ENCODE results near the gene GET4.

GET4 gene

DNA sequence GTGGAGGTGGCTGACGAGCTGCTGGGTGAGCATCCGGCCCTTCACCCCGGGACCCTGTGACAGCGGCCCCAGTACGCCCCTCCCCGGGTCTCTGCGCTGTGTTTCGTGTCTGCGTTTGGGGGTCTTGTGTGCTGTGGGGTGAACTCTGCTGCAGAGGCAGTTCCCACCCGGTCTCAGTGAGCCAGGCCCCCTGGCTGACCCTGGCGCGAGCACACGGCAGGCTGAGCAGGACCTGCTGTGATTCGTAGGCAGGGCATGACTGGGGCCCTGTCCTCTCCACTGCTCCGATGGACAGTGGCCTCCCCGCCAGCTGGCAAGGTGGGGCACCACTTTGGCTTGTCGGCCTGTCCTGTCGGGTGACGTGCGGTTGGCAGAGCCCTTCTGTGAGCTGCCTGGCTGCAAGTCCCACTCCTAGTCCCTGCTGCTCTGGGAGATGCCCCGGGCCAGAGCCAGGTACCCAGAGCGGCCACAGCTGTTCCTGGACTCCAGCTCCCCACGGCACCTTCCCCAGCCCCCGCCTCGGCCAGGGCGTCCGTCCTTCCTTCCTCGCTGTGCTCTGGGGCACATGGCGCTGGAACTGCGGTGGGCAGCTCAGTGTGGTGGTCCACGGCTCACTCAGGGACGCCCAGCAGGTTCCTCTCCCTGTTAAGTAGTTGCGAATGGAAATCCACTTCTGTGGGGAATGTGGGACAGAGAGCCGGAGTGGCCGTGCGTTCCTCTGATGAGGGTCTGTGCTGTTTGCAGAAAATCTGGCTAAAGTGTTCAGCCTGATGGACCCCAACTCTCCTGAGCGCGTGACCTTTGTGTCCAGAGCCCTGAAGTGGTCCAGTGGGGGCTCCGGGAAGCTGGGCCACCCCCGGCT lies 10.5 kb downstream of the GET4 start:
- no peak for DNase-seq (ENCODE audit: low spot score)

- DNase-seq (ENCODE audit: low spot score), result no peak
Observed at GRCh38 chr7:887488-887820, 11.1 kb downstream of the GET4 start.

DNA sequence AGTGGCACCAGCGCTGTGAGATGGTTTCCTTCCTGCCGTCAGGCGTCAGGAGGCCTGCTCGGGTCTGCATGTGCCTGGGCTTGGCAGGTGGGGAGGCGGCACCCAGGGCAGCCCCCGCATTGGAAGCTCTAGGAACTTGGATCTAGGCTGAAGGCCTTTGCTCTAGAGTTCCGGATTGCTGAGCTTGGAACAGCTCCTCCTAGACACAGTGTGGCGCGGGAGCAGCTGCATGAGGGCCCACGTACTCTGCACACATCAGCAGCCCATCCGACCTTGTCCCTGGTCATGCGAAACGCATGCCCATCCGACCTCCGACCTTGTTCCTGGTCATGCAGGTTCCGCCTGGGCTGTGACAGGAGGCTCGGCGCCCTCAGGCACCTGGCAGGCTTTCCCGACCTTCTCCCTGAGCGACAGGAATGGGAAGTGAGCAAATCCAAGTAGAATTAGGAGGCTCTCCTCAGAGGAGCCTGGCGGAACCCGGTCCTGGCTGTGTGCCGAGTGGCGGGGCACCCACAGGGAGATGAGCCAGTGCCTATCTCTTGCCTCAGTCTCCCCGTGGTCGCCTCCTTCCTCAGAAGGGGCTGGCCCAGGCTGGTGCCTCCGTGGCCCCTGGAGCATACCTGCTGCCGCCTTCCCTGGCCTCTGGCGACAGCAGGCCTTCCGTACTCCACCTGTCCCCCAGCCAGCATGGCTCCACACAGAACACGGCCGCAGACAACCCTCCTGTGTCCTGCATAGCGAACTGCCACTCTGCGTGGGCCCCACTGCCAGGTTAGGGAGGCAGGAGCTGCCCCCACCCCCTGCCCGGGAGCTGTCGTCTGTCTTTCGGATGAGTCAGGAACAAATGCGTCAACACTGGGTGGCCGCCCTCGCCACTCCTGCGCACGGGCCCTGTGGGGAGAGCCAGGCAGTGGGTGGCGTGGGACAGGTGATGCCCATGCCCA lies 12.0 kb downstream of the GET4 start:
- DNase-seq (ENCODE audit: low spot score), result no peak

DNA sequence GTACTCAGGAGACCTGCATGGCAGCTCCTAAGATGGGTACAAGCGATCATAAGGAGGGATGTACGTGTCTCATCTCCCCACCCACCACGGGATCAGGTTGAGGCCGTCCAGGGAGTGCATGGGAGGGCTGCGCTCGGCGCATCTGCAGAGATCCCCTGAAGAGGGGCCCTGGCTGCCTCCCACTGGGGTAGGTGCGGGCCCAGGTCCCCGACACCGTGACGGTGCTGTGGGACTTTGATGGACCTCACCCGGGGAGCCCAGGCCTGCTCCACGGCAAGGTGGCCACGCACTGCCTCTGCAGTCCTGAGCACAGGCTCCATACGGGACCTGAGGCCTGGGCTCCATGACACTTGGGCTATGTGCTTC lies 12.7 kb downstream of the GET4 start:
- DNase-seq (ENCODE audit: low spot score), result no peak

- DNase-seq (ENCODE audit: low spot score), result no peak
Observed at GRCh38 chr7:889391-889790, 13.0 kb downstream of the GET4 start.

DNA sequence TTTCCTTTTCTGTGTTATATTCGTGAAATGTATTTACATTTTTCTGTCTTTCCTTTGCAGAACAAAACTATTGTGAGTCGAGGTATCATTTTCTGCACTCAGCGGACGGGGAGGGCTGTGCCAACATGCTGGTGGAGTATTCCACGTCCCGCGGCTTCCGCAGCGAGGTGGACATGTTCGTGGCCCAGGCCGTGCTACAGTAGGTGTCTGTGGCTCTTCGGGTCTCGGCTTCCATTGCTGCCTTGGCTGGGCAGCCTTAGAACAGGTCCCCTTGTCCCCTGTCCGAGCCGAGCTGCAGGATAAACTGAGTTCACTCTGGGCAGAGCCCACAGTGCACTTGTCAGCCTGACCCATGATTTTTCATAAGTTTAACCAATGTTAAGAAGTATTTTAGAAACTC lies 14.5 kb downstream of the GET4 start:
- DNase-seq (ENCODE audit: low spot score), result no peak

DNA sequence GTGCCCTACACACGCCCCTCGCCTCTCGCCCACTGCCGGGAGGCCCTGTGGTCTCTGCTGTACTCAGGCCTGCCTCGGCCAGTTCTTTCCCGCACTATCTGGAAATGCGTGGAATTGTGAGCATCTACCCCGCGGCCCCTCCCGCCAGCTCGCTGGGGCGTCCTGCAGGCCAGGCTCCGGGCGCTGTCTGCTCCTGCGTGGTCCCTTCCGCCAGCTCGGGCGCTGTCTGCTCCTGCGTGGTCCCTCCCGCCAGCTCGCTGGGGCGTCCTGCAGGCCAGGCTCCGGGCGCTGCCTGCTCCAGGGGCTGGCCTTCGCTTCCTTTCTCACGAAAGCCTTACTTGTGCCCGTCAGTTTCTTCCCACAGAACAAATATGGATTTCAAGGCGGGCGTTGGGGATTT lies 14.9 kb downstream of the GET4 start:
- no peak for DNase-seq (ENCODE audit: low spot score)

DNA sequence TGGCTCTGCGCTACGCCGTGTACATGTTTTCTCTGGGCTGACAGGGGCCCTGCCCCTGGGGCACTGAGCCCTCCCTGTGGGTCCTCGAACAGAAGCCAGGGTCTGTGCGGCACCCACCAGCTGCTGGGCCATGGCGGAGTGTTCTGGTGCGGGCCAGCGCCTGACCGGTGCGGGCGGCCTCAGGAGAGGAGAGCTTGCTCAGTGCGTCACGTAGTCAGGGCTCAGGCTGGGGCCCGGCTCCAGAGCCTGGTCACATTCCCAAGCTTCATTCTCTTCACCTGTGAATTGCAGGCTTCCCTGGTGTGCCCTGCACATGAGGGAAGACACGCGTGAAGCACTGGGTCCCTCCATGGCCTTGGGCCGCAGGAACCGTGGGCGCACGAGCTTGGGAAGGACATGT lies 15.5 kb downstream of the GET4 start:
- DNase-seq (ENCODE audit: low spot score), result no peak

DNA sequence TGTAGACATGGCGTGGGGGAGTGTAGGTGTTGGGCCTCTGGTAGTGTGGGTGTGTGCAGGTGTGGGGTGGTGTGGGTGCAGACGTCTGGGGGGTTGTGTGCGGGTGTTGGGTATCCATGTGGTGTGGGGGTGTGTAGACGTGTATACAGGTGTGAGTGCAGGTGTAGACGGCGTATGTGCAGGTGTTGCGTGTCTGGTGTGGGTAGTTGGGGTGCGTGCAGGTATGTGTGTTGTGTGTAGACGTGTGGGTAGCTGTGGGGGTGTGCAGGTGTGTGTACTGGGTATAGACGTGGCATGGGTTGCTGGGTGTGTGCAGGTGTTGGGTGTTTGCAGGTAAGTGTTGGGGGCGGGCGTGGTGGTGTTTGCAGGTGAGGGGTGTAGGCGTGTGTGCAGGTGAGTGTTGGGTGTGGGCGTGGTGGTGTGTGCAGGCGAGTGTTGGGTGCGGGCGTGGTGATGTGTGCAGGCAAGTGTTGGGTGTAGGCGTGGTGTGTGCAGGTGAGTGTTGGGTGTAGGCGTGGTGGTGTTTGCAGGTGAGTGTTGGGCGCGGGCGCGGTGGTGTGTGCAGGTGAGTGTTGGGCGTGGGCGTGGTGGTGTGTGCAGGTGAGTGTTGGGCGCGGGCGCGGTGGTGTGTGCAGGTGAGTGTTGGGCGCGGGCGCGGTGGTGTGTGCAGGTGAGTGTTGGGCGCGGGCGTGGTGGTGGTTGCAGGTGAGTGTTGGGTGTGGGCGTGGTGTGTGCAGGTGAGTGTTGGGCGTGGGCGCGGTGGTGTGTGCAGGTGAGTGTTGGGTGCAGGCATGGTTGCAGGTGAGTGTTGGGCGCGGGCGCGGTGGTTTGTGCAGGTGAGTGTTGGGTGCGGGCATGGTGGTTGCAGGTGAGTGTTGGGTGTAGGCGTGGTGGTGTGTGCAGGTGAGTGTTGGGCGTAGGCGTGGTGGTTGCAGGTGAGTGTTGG lies 16.6 kb downstream of the GET4 start:
- no peak for DNase-seq (ENCODE audit: low spot score)

DNA sequence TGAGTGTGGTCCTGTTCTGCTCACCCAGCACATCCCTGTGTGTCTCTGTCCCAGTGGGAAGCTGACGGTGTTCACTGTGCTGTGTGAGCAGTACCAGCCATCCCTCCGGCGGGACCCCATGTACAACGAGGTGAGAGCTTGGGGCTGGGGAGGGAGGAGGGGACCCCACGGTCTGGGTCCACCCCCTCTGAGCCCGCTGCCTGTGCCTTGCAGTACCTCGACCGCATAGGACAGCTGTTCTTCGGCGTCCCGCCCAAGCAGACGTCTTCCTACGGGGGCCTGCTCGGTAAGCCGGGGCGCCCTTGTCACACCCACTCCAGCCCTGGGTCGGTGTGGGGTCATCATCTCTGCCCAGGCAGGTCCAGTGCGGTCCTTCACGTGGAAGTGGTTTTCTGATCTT lies 17.3 kb downstream of the GET4 start:
- DNase-seq (ENCODE audit: low spot score), result no peak

DNA sequence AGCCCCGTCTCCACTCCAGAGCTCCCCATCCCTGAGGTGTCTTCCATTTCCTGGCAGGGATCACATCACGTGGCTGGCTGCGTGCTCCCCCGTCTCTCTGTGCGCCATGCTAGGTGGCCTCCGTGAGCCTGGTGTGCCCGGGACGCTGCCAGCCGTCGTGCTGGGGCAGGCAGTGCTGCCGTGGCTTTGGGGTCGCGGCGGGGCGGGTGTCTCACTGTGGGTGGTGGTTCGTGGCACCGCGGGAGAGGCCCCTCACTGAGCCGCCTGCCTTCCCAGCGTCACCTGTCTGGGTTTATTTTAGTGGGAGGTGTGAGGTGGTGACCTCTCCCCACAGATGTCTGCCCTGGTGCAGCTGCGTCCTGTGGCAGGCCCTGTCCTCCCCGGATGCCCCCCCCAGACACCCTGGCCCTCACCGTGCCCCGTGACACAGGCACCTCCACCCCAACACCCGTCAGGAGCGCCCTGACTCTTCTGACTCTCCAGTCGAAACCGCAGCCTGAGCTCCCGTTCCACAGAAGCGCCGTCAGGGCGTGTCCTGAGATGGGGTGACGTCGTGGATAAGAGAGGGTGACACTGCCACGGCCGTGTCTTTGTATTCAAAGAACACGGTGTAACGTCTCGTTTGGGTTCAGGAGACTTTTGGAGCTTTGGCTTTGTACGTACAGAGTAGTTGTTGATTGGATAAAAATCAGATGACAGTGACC lies 18.0 kb downstream of the GET4 start:
- DNase-seq (ENCODE audit: low spot score), result no peak

DNA sequence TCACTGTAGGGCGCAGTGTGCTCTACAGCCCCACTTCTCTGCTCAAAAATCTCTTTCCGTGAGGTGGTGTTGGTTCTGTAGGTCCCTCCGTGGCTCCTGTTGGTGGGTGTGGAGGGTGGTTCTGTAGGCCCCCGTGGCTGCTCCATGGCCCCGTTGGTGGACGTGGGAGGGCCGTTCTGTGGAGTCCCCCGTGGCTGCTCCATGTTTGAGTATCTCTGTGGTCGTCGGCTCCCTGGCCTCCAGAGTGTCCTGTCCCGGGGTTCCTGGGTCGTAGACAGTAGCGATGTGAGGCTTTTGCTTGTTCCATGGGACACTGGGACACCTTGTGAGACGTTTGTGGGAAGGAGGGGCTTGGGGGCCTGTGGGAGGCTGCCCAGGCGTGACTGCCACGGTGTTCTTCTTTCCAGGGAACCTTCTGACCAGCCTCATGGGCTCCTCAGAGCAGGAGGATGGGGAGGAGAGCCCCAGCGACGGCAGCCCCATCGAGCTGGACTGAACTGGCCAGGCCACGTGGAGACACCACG lies 18.6 kb downstream of the GET4 start:
- DNase-seq (ENCODE audit: low spot score), result no peak

GRCh38 chr7:895451-896052 lies 19.2 kb downstream of the GET4 start:
- no peak for DNase-seq (ENCODE audit: low spot score)

DNA sequence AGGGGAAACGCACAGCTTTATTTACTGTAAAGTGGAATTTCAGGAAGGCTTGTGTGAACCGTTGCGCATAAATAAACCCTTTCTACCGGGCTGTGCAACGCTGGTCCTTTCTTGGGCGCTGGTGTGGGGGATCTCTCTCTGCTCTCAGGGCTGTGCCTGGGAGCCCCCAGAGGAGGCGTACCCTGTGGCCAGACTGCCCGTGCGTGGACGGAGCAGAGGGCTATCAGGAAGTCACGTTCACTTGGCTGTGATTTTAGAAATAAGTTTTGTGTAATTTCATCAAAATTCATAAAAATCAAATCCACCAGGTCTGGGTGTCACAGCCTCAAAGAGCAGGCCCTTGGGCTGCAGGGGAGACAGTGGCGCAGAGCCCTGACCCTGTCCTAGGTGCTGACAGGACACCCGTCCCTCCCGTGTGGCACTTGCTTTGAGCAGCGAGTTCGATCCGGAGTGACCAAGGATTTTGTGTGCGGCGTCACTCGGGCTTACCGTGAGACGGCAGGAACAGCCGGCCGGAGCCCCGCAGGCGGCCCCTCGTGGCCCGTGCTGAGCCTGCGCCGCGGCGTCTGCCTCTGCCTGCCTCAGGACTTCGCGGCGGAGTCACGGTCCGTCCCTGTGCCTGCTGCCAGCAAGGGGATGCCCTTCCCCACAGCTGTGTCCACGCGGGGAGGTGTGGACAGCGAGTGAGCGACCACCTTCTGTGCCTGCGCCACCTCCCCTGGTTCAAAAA lies 20.2 kb downstream of the GET4 start:
- DNase-seq (ENCODE audit: low spot score), result no peak

GRCh38 chr7:897086-897485 lies 20.7 kb downstream of the GET4 start:
- DNase-seq (ENCODE audit: low spot score), result no peak

DNA sequence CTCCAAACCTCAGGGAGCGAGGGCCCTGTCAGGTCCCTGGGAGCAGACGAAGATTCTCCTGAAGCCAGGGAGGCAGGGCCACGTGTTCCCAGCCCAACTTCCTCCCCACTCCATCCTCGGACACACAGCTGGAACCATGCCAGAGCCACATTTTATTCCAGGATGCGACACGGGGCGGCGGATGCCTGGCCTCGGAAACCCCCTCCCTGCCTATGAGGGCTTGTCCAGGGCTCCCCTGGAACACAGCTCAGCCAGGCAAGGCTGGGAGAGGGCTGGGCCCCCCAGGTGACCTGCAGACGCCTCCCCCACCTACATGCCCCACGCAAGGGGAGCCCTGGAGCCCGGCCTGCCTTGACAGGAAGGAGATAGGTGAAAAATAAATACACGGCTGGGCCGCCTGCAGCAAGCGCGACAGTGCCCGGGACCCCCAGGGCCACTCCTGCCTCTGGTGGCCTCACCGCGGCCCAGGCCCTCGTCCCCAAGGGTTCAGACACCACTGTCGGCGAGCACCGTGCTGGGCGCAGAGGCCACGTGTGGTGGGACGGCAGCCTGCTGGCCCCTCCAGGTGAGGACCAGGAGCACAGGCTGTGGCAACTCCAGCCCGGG lies 21.5 kb downstream of the GET4 start:
- no peak for DNase-seq (ENCODE audit: low spot score)

- DNase-seq (ENCODE audit: low spot score), result no peak
Observed at GRCh38 chr7:898460-898854, 22.1 kb downstream of the GET4 start.

GRCh38 chr7:898855-899681 lies 22.7 kb downstream of the GET4 start:
- DNase-seq (ENCODE audit: low spot score), result no peak

- no peak for DNase-seq (ENCODE audit: low spot score)
Observed at GRCh38 chr7:899806-900205, 23.5 kb downstream of the GET4 start.
